Measurements from ENCODE around the gene COPB1.

The COPB1 gene

DNA sequence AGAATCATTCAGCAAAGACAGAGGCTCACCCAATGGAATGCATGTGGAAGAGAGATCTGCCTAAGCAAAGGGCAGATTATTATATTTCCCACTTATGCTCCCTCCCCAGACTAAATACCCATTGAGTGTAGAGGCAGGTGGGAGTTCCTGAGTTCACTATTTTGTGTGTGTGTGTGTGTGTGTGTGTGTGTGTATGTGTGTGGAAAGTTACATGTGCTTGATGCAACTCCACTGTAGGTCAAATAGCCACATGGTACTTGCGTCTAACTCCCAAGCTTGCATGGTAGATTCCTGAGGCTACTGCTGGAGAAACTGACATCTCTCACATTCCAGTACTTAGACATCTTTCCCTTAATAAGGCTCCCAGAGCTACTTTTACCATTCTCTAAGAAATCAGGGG lies 3.4 kb upstream of the COPB1 start:
- no peak overlapping the region for H2AFZ ChIP-seq (ENCODE audit: low read depth, low read length, severe bottlenecking)
- no peaks in the 10 kb centered on the region for H3K9me3 ChIP-seq (ENCODE audit: insufficient read depth, low read length)
- H3K27me3 ChIP-seq (ENCODE audit: low read length) = no peaks in the 10 kb centered on the region
- no peaks in the 10 kb centered on the region for H3K9me2 ChIP-seq (replicated peaks; ENCODE audit: insufficient read depth, low read length)
- peaks cover 13% of the 10 kb centered on the region for H3K79me2 ChIP-seq (ENCODE audit: insufficient read depth, low read length)
- H4K20me1 ChIP-seq (ENCODE audit: low read depth, low read length) = peaks cover 9% of the 10 kb centered on the region; the same call in 1 of the 2 replicates
- TF ChIP-seq, protein P1, sequence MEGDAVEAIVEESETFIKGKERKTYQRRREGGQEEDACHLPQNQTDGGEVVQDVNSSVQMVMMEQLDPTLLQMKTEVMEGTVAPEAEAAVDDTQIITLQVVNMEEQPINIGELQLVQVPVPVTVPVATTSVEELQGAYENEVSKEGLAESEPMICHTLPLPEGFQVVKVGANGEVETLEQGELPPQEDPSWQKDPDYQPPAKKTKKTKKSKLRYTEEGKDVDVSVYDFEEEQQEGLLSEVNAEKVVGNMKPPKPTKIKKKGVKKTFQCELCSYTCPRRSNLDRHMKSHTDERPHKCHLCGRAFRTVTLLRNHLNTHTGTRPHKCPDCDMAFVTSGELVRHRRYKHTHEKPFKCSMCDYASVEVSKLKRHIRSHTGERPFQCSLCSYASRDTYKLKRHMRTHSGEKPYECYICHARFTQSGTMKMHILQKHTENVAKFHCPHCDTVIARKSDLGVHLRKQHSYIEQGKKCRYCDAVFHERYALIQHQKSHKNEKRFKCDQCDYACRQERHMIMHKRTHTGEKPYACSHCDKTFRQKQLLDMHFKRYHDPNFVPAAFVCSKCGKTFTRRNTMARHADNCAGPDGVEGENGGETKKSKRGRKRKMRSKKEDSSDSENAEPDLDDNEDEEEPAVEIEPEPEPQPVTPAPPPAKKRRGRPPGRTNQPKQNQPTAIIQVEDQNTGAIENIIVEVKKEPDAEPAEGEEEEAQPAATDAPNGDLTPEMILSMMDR (IDR thresholded peaks at IDR 0.05; ENCODE audit: insufficient read depth, low read length, poor library complexity, severe bottlenecking) = no peak
- TF ChIP-seq EZH2phosphoT487 (conservative IDR thresholded peaks at IDR 0.05; ENCODE audit: low read length) = no peak
- H3K36me3 ChIP-seq (ENCODE audit: low read length) = peaks cover 35% of the 10 kb centered on the region
- no peak overlapping the region for H3K9ac ChIP-seq (ENCODE audit: low read length)
- no peak overlapping the region for H3K4me2 ChIP-seq (ENCODE audit: low read depth, low read length, poor library complexity, severe bottlenecking)
- H3K4me3 ChIP-seq (ENCODE audit: insufficient read depth, low read length, poor library complexity, severe bottlenecking) = no peak overlapping the region
- H3K27ac ChIP-seq (ENCODE audit: low read depth, low read length) = no peak overlapping the region
- peaks cover 28% of the 10 kb centered on the region for H3F3A ChIP-seq (ENCODE audit: insufficient read depth)

DNA sequence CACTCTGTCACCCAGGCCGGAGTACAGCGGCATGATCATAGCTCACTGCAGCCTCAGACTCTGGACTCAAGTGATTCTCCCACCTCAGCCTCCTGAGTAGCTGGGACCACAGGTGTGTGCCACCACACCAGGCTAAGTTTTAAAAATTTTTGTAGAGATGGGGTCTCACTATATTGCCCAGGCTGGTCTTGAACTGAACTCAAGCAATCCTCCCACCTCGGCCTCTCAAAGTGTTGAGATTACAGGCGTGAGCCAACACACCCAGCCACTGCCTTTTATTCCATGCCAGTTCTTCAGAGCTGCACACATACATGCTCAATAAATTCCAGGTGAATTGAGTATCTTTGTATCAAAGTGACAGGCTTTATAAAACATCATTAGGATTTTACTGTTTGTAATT lies 2.4 kb upstream of the COPB1 start:
- Histone ChIP-seq H2AFZ (ENCODE audit: low read depth, low read length, severe bottlenecking) (no peak overlapping the region), H3K27me3 (ENCODE audit: low read length) (no peaks in the 10 kb centered on the region), H3K9me3 (ENCODE audit: insufficient read depth, low read length) (no peaks in the 10 kb centered on the region), H3K36me3 (ENCODE audit: low read length) (peaks cover 32% of the 10 kb centered on the region), H3K27ac (ENCODE audit: low read depth, low read length) (no peak overlapping the region), H3K79me2 (ENCODE audit: insufficient read depth, low read length) (peaks cover 20% of the 10 kb centered on the region), H3K9me2 (replicated peaks; ENCODE audit: insufficient read depth, low read length) (no peaks in the 10 kb centered on the region), H4K20me1 (ENCODE audit: low read depth, low read length) (peaks cover 12% of the 10 kb centered on the region; the same call in 1 of the 2 replicates), H3K9ac (ENCODE audit: low read length) (no peak overlapping the region), H3K4me2 (ENCODE audit: low read depth, low read length, poor library complexity, severe bottlenecking) (no peak overlapping the region), H3K4me3 (ENCODE audit: insufficient read depth, low read length, poor library complexity, severe bottlenecking) (no peak overlapping the region), H3F3A (ENCODE audit: insufficient read depth) (peaks cover 28% of the 10 kb centered on the region)
- TF ChIP-seq EZH2phosphoT487 (conservative IDR thresholded peaks at IDR 0.05; ENCODE audit: low read length) = no peak
- TF ChIP-seq, protein P1 (IDR thresholded peaks at IDR 0.05; ENCODE audit: insufficient read depth, low read length, poor library complexity, severe bottlenecking) = no peak

DNA sequence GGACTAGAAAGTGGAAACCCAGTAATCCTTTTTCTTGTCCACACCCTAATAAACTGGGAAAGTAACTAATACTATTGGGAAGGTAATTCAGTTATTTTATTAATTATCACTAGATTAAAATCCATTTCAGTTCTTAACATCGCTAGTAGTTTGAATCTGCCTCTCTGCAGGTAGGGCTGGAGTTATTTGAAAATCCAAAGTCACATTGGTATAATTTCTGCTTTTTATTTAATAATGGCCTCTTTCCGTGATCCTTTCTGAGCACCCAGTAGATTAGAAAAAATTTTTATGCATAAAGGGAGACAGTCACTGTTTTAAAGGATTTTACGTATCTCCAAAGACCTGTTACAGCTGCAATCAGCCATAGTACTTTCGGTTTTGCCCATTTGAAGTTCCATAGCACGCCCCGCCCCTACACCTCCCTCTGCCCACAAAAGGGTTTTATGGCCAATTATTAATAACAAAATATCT lies 605 bp upstream of the COPB1 start:
- Histone ChIP-seq H3K27me3 (ENCODE audit: low read length) (no peaks in the 10 kb centered on the region), H3K9ac (ENCODE audit: low read length) (peak overlapping the region; percentile 68), H3F3A (ENCODE audit: insufficient read depth) (peaks cover 35% of the 10 kb centered on the region), H4K20me1 (ENCODE audit: low read depth, low read length) (peaks cover 12% of the 10 kb centered on the region; the same call in 1 of the 2 replicates), H3K9me2 (replicated peaks; ENCODE audit: insufficient read depth, low read length) (no peaks in the 10 kb centered on the region), H3K4me2 (ENCODE audit: low read depth, low read length, poor library complexity, severe bottlenecking) (peak overlapping the region; percentile 98), H3K4me3 (ENCODE audit: insufficient read depth, low read length, poor library complexity, severe bottlenecking) (peak overlapping the region; percentile 78), H3K79me2 (ENCODE audit: insufficient read depth, low read length) (peaks cover 38% of the 10 kb centered on the region), H3K36me3 (ENCODE audit: low read length) (peaks cover 39% of the 10 kb centered on the region), H2AFZ (ENCODE audit: low read depth, low read length, severe bottlenecking) (peak overlapping the region; percentile 97), H3K9me3 (ENCODE audit: insufficient read depth, low read length) (no peaks in the 10 kb centered on the region), H3K27ac (ENCODE audit: low read depth, low read length) (peak overlapping the region; percentile 68)
- TF ChIP-seq, protein P1 (IDR thresholded peaks at IDR 0.05; ENCODE audit: insufficient read depth, low read length, poor library complexity, severe bottlenecking) = no peak
- TF ChIP-seq EZH2phosphoT487 (conservative IDR thresholded peaks at IDR 0.05; ENCODE audit: low read length) = no peak
